SH-SY5Y (cell line): Measurements from ENCODE around the gene OTOG.

ENCODE experiments used
- GATA2 ChIP-seq: IDR thresholded peaks from 2 replicates; pipeline ENCODE4 v1.6.1; 2011; ENCODE audit warnings: mild to moderate bottlenecking, low read depth, low read length
- GATA3 ChIP-seq: IDR thresholded peaks from 2 replicates; pipeline ENCODE4 v1.6.1; 2011; ENCODE audit warnings: low read depth, mild to moderate bottlenecking, low read length, moderate library complexity

- no peak for TF ChIP-seq GATA3
- TF ChIP-seq GATA2: no peak
These were observed 13.2 kb upstream of the OTOG start for GRCh38 chr11:17533778-17534415.
